Gastroesophageal sphincter (tissue), 4 donors: Measurements from ENCODE around the gene TOX2. TPM values are rescaled to one million over a fixed set of nuclear protein-coding genes. Genes with fewer than 3 reads are reported as not detected.

ENCODE experiments used
- ATAC-seq: fragments of 150-250 bp; one replicate; pipeline ENCODE4 v1.9.1; 2016; ENCODE audit warnings: mild to moderate bottlenecking, moderate library complexity
- H3K27ac ChIP-seq, 4 donors: fragments of 200-600 bp; sonication (generic) in 3 of 4; 1 replicate in 3 of 4; 2 replicates in 1 of 4; pipeline ENCODE4 v1.5.1; 2016 to 2019
- H3K27me3 ChIP-seq: fragments of 200-600 bp; sonication (generic); one replicate; pipeline ENCODE4 v1.5.1; 2019
- H3K36me3 ChIP-seq, 2 donors: fragments of 200-600 bp; sonication (generic); one replicate each; pipeline ENCODE4 v1.5.1; 2019; ENCODE audit warnings: control low read depth in 1 of 2
- H3K4me1 ChIP-seq, 3 donors: fragments of 200-600 bp; sonication (generic); 1 replicate in 2 of 3; 2 replicates in 1 of 3; pipeline ENCODE4 v1.5.1; 2016 to 2019; ENCODE audit warnings: control low read depth in 2 of 3
- H3K4me3 ChIP-seq, 2 donors: fragments of 200-600 bp; sonication (generic); one replicate each; pipeline ENCODE4 v1.5.1; 2019; ENCODE audit warnings: mild to moderate bottlenecking in 1 of 2, moderate library complexity in 1 of 2
- H3K9me3 ChIP-seq, 3 donors: fragments of 200-600 bp; sonication (generic); one replicate each; pipeline ENCODE4 v1.5.1; 2017 to 2019; ENCODE audit warnings: control low read depth in 2 of 3
- EP300 ChIP-seq: sonication (generic); formaldehyde crosslinking; IDR thresholded peaks from one replicate; pipeline ENCODE4 v1.6.1; 2017; ENCODE audit warnings: antibody characterized with exemption, mild to moderate bottlenecking
- POLR2A ChIP-seq, 2 donors: fragments of 450-650 bp; IDR thresholded peaks; one replicate each; pipeline ENCODE4 v1.6.1; 2017; ENCODE audit warnings: antibody characterized with exemption in 2 of 2, mild to moderate bottlenecking in 2 of 2, moderate library complexity in 1 of 2
- POLR2AphosphoS5 ChIP-seq: sonication (generic); formaldehyde crosslinking; IDR thresholded peaks from one replicate; pipeline ENCODE4 v1.6.1; 2017; ENCODE audit warnings: antibody characterized with exemption
- WGBS, 2 donors: methylation state at CpG; one replicate each; pipeline ENCODE4 v1.1.5; 2018; ENCODE audit warnings: low coverage in 1 of 2; 5-methylcytosine and 5-hydroxymethylcytosine counted together
- total RNA-seq, 4 donors: library from RNA; depleted of rRNA; stranded (reverse); fragments of >200 nt; gene quantifications; one replicate each; pipeline ENCODE4 v1.1.0, GENCODE V29; 2016
- TF ChIP-seq, protein P1 (sequence below), 4 experiments: fragments of 200-600 bp in 2 of 4; fragments of 450-650 bp in 2 of 4; sonication (generic) in 1 of 4; IDR thresholded peaks; one replicate each; pipeline ENCODE4 v1.5.1; 2017 to 2019; ENCODE audit warnings: antibody characterized with exemption in 4 of 4, mild to moderate bottlenecking in 2 of 4, moderate library complexity in 2 of 4

The TOX2 gene
- total RNA-seq, 4 donors from 2014 or later = 16.4 to 47.8 (median 40.3) TPM

DNA sequence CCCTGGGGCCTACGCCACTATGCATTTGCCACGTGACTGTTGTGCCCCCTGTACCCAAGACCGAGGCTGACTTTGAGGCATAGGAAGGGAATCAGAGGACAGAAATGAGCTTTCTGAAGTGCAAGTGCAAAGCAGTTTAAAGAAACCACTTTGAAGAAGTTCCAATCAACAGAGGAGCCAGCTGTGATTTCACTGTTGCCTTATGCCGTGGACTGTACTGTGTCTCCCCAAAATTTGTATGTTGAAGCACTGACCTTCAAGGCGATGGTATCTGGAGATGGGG, 161.2 kb downstream of the TOX2 start:
- Histone ChIP-seq H3K27me3 (no peaks in the 10 kb centered on the region), H3K4me1 (peaks cover 0 to 16% (median 3%) of the 10 kb centered on the region in 3 donors), H3K9me3 (no peaks in the 10 kb centered on the region), H3K4me3 (no peak overlapping the region), H3K27ac (no peak overlapping the region), H3K36me3 (no peaks in the 10 kb centered on the region)
- 83 to 89% methylated on average over 2 to 4 of the region's 5 CpGs for WGBS, 2 donors
- ATAC-seq = no peak
- TF ChIP-seq, protein P1, sequence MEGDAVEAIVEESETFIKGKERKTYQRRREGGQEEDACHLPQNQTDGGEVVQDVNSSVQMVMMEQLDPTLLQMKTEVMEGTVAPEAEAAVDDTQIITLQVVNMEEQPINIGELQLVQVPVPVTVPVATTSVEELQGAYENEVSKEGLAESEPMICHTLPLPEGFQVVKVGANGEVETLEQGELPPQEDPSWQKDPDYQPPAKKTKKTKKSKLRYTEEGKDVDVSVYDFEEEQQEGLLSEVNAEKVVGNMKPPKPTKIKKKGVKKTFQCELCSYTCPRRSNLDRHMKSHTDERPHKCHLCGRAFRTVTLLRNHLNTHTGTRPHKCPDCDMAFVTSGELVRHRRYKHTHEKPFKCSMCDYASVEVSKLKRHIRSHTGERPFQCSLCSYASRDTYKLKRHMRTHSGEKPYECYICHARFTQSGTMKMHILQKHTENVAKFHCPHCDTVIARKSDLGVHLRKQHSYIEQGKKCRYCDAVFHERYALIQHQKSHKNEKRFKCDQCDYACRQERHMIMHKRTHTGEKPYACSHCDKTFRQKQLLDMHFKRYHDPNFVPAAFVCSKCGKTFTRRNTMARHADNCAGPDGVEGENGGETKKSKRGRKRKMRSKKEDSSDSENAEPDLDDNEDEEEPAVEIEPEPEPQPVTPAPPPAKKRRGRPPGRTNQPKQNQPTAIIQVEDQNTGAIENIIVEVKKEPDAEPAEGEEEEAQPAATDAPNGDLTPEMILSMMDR (IDR thresholded peaks at IDR 0.05) = no peak
- TF ChIP-seq POLR2A (IDR thresholded peaks at IDR 0.05) = no peak

DNA sequence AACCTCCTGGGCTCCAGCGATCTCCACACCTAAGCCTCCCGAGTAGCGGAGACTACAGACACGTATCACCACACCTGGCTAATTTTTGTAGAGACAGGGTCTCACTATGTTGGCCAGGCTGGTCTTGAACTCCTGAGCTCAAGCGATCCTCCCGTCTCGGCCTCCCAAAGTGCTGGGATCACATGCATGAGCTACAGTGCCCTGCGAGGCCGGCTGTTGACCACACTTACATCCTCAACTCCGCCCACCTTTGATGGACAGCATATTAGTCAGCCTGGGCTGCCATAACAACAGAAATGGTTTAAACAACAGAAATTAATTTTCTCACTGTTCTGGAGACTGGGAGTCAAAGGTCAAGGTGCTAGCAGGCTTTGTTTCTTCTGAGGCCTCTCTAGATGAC, 164.6 kb downstream of the TOX2 start:
- no peak overlapping the region for H3K27ac ChIP-seq
- WGBS, 2 donors = 85 to 100% methylated on average over 1 to 7 of the region's 10 CpGs

DNA sequence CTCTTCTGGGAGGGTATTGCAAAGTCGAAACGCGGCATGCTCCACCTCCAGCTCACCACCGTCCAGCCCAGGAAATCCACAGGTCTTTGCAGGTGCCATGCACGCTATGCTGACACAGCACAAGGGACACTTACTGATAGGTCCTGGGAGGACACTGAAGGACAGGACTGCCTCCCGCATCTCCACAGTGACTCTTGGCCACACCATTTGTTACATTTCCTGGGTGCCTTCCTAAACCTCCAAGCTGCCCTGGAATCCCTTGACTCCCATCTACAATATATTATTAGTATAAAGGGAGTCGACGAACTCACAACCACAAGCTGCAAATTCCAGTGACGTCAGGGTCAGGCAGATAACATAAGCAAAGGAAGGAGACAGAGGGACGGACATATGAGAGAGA, 165.4 kb downstream of the TOX2 start:
- TF ChIP-seq, protein P1 (IDR thresholded peaks at IDR 0.05) = no peak
- TF ChIP-seq EP300 = no peak
- no peak for TF ChIP-seq POLR2AphosphoS5
- no peak for TF ChIP-seq POLR2A (IDR thresholded peaks at IDR 0.05)
- peak overlapping the region in 1 of 4 donors; percentile 49 for H3K27ac ChIP-seq
- peaks cover 0 to 30% (median 3%) of the 10 kb centered on the region in 3 donors for H3K4me1 ChIP-seq
- no peaks in the 10 kb centered on the region for H3K36me3 ChIP-seq
- H3K27me3 ChIP-seq = no peaks in the 10 kb centered on the region
- no peak for ATAC-seq
- no peak overlapping the region for H3K4me3 ChIP-seq
- no peaks in the 10 kb centered on the region for H3K9me3 ChIP-seq
- WGBS, 2 donors = 68 to 88% methylated on average over 2 to 10 of the region's 10 CpGs

More for the DNA sequence above, 164.6 kb downstream of the TOX2 start:
- Histone ChIP-seq H3K9me3 (no peaks in the 10 kb centered on the region), H3K27me3 (no peaks in the 10 kb centered on the region), H3K4me3 (no peak overlapping the region), H3K4me1 (peaks cover 0 to 35% (median 3%) of the 10 kb centered on the region in 3 donors), H3K36me3 (no peaks in the 10 kb centered on the region)
- ATAC-seq = no peak
- TF ChIP-seq, protein P1 (IDR thresholded peaks at IDR 0.05) = no peak
- TF ChIP-seq EP300 = no peak
- no peak for TF ChIP-seq POLR2A (IDR thresholded peaks at IDR 0.05)
- TF ChIP-seq POLR2AphosphoS5 = no peak

- Histone ChIP-seq H3K36me3 (no peaks in the 10 kb centered on the region), H3K4me1 (peaks cover 0 to 30% (median 3%) of the 10 kb centered on the region in 3 donors), H3K27ac (peak overlapping the region in 1 of 4 donors; percentile 49), H3K4me3 (no peak overlapping the region), H3K27me3 (no peaks in the 10 kb centered on the region), H3K9me3 (no peaks in the 10 kb centered on the region)
- WGBS, 2 donors = 0 to 8% methylated on average over 8 of the region's 8 CpGs
- peak; percentile 89 for ATAC-seq
- TF ChIP-seq POLR2A (IDR thresholded peaks at IDR 0.05) (no peak), POLR2AphosphoS5 (peak; percentile 68), EP300 (no peak)
- TF ChIP-seq, protein P1 (IDR thresholded peaks at IDR 0.05) = peak; percentile 96 to 100 (median 100)
Measured at GRCh38 chr20:44080646-44081267, 166.1 kb downstream of the TOX2 start.

GRCh38 chr20:44081476-44081875, 166.8 kb downstream of the TOX2 start:
- Histone ChIP-seq H3K4me3 (no peak overlapping the region), H3K36me3 (no peaks in the 10 kb centered on the region), H3K27me3 (no peaks in the 10 kb centered on the region), H3K9me3 (no peaks in the 10 kb centered on the region), H3K4me1 (peaks cover 0 to 30% (median 3%) of the 10 kb centered on the region in 3 donors), H3K27ac (no peak overlapping the region)
- TF ChIP-seq POLR2A (IDR thresholded peaks at IDR 0.05) = no peak
- no peak for TF ChIP-seq EP300
- no peak for TF ChIP-seq POLR2AphosphoS5
- TF ChIP-seq, protein P1 (IDR thresholded peaks at IDR 0.05) = no peak
- WGBS, 2 donors = 31% methylated on average over 2 of the region's 4 CpGs; no CpG with 5 or more reads in 1 of the 2 donors
- ATAC-seq = no peak
